HAP-1 (cell line): ENCODE data around the gene RPL10.

Experiments
- DNase-seq, 2 experiments: peaks; one replicate each; pipeline ENCODE4 v3.0.0-alpha.2; 2016 to 2020; ENCODE audit warnings: low spot score in 2 of 2
- H3K27me3 ChIP-seq: fragments of 250-450 bp; sonication (Bioruptor Pico); 2 replicates; pipeline ENCODE4 v1.5.1; 2020; ENCODE audit warnings: low read depth, mild to moderate bottlenecking, moderate library complexity
- H3K36me3 ChIP-seq: fragments of 250-450 bp; sonication (Bioruptor Pico); replicated peaks from 2 replicates; pipeline ENCODE4 v1.5.1; 2020; ENCODE audit warnings: mild to moderate bottlenecking
- H3K4me1 ChIP-seq: fragments of 250-450 bp; sonication (Bioruptor Pico); 2 replicates; pipeline ENCODE4 v1.5.1; 2020; ENCODE audit warnings: mild to moderate bottlenecking
- H3K4me3 ChIP-seq: fragments of 250-450 bp; sonication (Bioruptor Pico); 2 replicates; pipeline ENCODE4 v1.5.1; 2020; ENCODE audit warnings: mild to moderate bottlenecking, moderate library complexity
- H3K9me3 ChIP-seq: fragments of 250-450 bp; sonication (Bioruptor Pico); 2 replicates; pipeline ENCODE4 v1.5.1; 2020; ENCODE audit warnings: mild to moderate bottlenecking, moderate library complexity
- in situ Hi-C: fragments of 300-500 bp; cut with MboI; formaldehyde crosslinking; loops from 3 replicates; pipeline ENCODE4 v1.14.3; 2020; ENCODE audit warnings: low sequenced_read_pairs, inconsistent platforms, mixed read lengths

RPL10 gene

GRCh38 chrX:154366666-154367055, 31.5 kb upstream of the RPL10 start:
- in situ Hi-C loops, result loop anchor here (25.0 kb wide), 1 partner anchor 171 kb away; the partner anchor contains the start of genes G6PD and IKBKG
- H3K9me3 ChIP-seq, result no peaks in the 10 kb centered on the region
- H3K4me3 ChIP-seq, result no peak overlapping the region
- H3K27me3 ChIP-seq, result no peaks in the 10 kb centered on the region
- peaks cover 87% of the 10 kb centered on the region for H3K36me3 ChIP-seq
- DNase-seq, result no peak
- peaks cover 10% of the 10 kb centered on the region for H3K4me1 ChIP-seq

GRCh38 chrX:154367474-154368308, 30.5 kb upstream of the RPL10 start:
- H3K9me3 ChIP-seq, result no peaks in the 10 kb centered on the region
- in situ Hi-C loops, result loop anchor here (25.0 kb wide), 1 partner anchor 170 kb away; the partner anchor contains the start of genes G6PD and IKBKG
- H3K36me3 ChIP-seq, result peaks cover 77% of the 10 kb centered on the region
- no peak for DNase-seq
- H3K4me3 ChIP-seq, result no peak overlapping the region
- H3K4me1 ChIP-seq, result peaks cover 18% of the 10 kb centered on the region
- no peaks in the 10 kb centered on the region for H3K27me3 ChIP-seq

GRCh38 chrX:154368630-154369448, 29.3 kb upstream of the RPL10 start:
- Histone ChIP-seq H3K4me1 (peaks cover 26% of the 10 kb centered on the region), H3K9me3 (no peaks in the 10 kb centered on the region), H3K36me3 (peaks cover 65% of the 10 kb centered on the region), H3K27me3 (no peaks in the 10 kb centered on the region), H3K4me3 (peak overlapping the region; percentile 77)
- in situ Hi-C loops, result loop anchor here (25.0 kb wide), 1 partner anchor 168 kb away; the partner anchor contains the start of genes G6PD and IKBKG
- peak; percentile 51 to 78 for DNase-seq

GRCh38 chrX:154369449-154370299, 28.5 kb upstream of the RPL10 start:
- Histone ChIP-seq H3K36me3 (peaks cover 57% of the 10 kb centered on the region), H3K27me3 (no peaks in the 10 kb centered on the region), H3K4me3 (peak overlapping the region; percentile 77), H3K9me3 (no peaks in the 10 kb centered on the region), H3K4me1 (peaks cover 31% of the 10 kb centered on the region)
- peak; percentile 89 to 91 for DNase-seq
- in situ Hi-C loops, result loop anchor here (25.0 kb wide), 1 partner anchor 168 kb away; the partner anchor contains the start of genes G6PD and IKBKG

GRCh38 chrX:154370300-154371016, 27.7 kb upstream of the RPL10 start:
- in situ Hi-C loops, result loop anchor here (25.0 kb wide), 1 partner anchor 167 kb away; the partner anchor contains the start of genes G6PD and IKBKG
- Histone ChIP-seq H3K36me3 (peaks cover 49% of the 10 kb centered on the region), H3K4me1 (peaks cover 36% of the 10 kb centered on the region), H3K9me3 (no peaks in the 10 kb centered on the region), H3K27me3 (no peaks in the 10 kb centered on the region), H3K4me3 (peak overlapping the region; percentile 77)
- DNase-seq, result peak in 1 of 2 experiments; percentile 53

- Histone ChIP-seq H3K36me3 (peaks cover 41% of the 10 kb centered on the region), H3K9me3 (no peaks in the 10 kb centered on the region), H3K4me3 (peak overlapping the region; percentile 77), H3K27me3 (no peaks in the 10 kb centered on the region), H3K4me1 (peaks cover 36% of the 10 kb centered on the region)
- peak; percentile 94 to 99 for DNase-seq
- in situ Hi-C loops, result loop anchor here (25.0 kb wide), 1 partner anchor 166 kb away; the partner anchor contains the start of genes G6PD and IKBKG
Observed at GRCh38 chrX:154371017-154371788, 27.0 kb upstream of the RPL10 start.

- Histone ChIP-seq H3K4me1 (peaks cover 36% of the 10 kb centered on the region), H3K9me3 (no peaks in the 10 kb centered on the region), H3K27me3 (no peaks in the 10 kb centered on the region), H3K4me3 (peak overlapping the region; percentile 77), H3K36me3 (peaks cover 35% of the 10 kb centered on the region)
- in situ Hi-C loops, result loop anchor here (25.0 kb wide), 1 partner anchor 165 kb away; the partner anchor contains the start of genes G6PD and IKBKG
- DNase-seq, result no peak
Observed at GRCh38 chrX:154371789-154372300, 26.3 kb upstream of the RPL10 start.

GRCh38 chrX:154372612-154373022, 25.6 kb upstream of the RPL10 start:
- peaks cover 36% of the 10 kb centered on the region for H3K4me1 ChIP-seq
- no peak for DNase-seq
- peaks cover 31% of the 10 kb centered on the region for H3K36me3 ChIP-seq
- H3K9me3 ChIP-seq, result no peaks in the 10 kb centered on the region
- H3K27me3 ChIP-seq, result no peaks in the 10 kb centered on the region
- in situ Hi-C loops, result loop anchor here (25.0 kb wide), 1 partner anchor 165 kb away; the partner anchor contains the start of genes G6PD and IKBKG
- no peak overlapping the region for H3K4me3 ChIP-seq

GRCh38 chrX:154373340-154374306, 24.6 kb upstream of the RPL10 start:
- H3K9me3 ChIP-seq, result no peaks in the 10 kb centered on the region
- H3K4me3 ChIP-seq, result peak overlapping the region; percentile 35
- in situ Hi-C loops, result loop anchor here (25.0 kb wide), 1 partner anchor 164 kb away; the partner anchor contains the start of genes G6PD and IKBKG
- H3K4me1 ChIP-seq, result peaks cover 39% of the 10 kb centered on the region
- no peaks in the 10 kb centered on the region for H3K27me3 ChIP-seq
- H3K36me3 ChIP-seq, result peaks cover 21% of the 10 kb centered on the region
- peak; percentile 95 to 97 for DNase-seq

GRCh38 chrX:154374313-154375155, 23.6 kb upstream of the RPL10 start, which contains the start of gene FLNA:
Gene FLNA (minus strand): TSS chrX:154374634. CDS start chrX:154371245, 3,389 bp downstream.
- no peaks in the 10 kb centered on the region for H3K27me3 ChIP-seq
- peak within 1 kb of the TSS; percentile 35 for H3K4me3 ChIP-seq
- peaks cover 33% of the 10 kb centered on the region for H3K4me1 ChIP-seq
- no peaks in the 10 kb centered on the region for H3K9me3 ChIP-seq
- peaks cover 19% of the 10 kb centered on the region for H3K36me3 ChIP-seq
- in situ Hi-C loops, result loop anchor here (25.0 kb wide), 2 partner anchors 163 to 388 kb away; partner anchors contain the start of genes DKC1, G6PD, GAB3 and IKBKG
- DNase-seq, result peak; percentile 52 to 79
